Measurements from ENCODE around the gene CASP1. TPM values are rescaled to one million over a fixed set of nuclear protein-coding genes. Genes with fewer than 3 reads are reported as not detected.
A peak's percentile ranks its signal among the peaks of the same experiment; 100 is the strongest.

CASP1 gene
- total RNA-seq, 1 experiment from 2014 or later: not detected

DNA sequence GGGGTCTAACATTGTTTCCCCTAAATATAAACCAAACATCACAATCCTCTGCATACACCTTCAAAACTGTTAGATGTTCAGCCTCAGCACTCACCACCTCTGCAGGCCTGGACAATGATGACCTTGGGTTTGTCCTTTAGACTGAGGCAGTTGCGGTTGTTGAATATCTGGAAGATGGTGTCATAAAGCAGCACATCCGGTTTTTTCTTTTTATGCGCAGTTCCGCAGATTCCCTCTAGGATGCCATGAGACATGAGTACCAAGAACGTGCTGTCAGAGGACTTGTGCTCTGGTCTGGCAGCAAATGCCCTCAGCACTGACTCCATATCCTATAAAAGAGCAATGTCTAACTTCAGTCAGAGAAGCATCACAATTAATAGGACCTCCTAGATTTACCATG lies 34.8 kb downstream of the CASP1 start:
- Mint-ChIP-seq H3K4me1 (peaks cover 5% of the 10 kb centered on the region), H3K9me3 (peaks cover 24% of the 10 kb centered on the region), H3K4me3 (no peak overlapping the region), H3K27ac (no peak overlapping the region), H3K27me3 (ENCODE audit: low read depth) (no peaks in the 10 kb centered on the region), H3K36me3 (no peaks in the 10 kb centered on the region)
- no peak for TF ChIP-seq FOXP1 (CRISPR knock-in tag; IDR thresholded peaks at IDR 0.05; ENCODE audit: borderline replicate concordance)
- no peak for TF ChIP-seq SMAD4 (CRISPR knock-in tag; IDR thresholded peaks at IDR 0.05)
- TF ChIP-seq, protein P1, sequence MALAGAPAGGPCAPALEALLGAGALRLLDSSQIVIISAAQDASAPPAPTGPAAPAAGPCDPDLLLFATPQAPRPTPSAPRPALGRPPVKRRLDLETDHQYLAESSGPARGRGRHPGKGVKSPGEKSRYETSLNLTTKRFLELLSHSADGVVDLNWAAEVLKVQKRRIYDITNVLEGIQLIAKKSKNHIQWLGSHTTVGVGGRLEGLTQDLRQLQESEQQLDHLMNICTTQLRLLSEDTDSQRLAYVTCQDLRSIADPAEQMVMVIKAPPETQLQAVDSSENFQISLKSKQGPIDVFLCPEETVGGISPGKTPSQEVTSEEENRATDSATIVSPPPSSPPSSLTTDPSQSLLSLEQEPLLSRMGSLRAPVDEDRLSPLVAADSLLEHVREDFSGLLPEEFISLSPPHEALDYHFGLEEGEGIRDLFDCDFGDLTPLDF (CRISPR knock-in tag; IDR thresholded peaks at IDR 0.05): no peak
- TF ChIP-seq, protein P2, sequence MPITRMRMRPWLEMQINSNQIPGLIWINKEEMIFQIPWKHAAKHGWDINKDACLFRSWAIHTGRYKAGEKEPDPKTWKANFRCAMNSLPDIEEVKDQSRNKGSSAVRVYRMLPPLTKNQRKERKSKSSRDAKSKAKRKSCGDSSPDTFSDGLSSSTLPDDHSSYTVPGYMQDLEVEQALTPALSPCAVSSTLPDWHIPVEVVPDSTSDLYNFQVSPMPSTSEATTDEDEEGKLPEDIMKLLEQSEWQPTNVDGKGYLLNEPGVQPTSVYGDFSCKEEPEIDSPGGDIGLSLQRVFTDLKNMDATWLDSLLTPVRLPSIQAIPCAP (CRISPR knock-in tag; IDR thresholded peaks at IDR 0.05): no peak
- TF ChIP-seq, protein P3, sequence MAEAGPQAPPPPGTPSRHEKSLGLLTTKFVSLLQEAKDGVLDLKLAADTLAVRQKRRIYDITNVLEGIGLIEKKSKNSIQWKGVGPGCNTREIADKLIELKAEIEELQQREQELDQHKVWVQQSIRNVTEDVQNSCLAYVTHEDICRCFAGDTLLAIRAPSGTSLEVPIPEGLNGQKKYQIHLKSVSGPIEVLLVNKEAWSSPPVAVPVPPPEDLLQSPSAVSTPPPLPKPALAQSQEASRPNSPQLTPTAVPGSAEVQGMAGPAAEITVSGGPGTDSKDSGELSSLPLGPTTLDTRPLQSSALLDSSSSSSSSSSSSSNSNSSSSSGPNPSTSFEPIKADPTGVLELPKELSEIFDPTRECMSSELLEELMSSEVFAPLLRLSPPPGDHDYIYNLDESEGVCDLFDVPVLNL (CRISPR knock-in tag; IDR thresholded peaks at IDR 0.05; ENCODE audit: borderline replicate concordance, low read depth): no peak
- no peak for TF ChIP-seq ZNF423 (CRISPR knock-in tag; IDR thresholded peaks at IDR 0.05)
- TF ChIP-seq, protein P4, sequence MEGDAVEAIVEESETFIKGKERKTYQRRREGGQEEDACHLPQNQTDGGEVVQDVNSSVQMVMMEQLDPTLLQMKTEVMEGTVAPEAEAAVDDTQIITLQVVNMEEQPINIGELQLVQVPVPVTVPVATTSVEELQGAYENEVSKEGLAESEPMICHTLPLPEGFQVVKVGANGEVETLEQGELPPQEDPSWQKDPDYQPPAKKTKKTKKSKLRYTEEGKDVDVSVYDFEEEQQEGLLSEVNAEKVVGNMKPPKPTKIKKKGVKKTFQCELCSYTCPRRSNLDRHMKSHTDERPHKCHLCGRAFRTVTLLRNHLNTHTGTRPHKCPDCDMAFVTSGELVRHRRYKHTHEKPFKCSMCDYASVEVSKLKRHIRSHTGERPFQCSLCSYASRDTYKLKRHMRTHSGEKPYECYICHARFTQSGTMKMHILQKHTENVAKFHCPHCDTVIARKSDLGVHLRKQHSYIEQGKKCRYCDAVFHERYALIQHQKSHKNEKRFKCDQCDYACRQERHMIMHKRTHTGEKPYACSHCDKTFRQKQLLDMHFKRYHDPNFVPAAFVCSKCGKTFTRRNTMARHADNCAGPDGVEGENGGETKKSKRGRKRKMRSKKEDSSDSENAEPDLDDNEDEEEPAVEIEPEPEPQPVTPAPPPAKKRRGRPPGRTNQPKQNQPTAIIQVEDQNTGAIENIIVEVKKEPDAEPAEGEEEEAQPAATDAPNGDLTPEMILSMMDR (IDR thresholded peaks at IDR 0.05): peak; percentile 33
- TF ChIP-seq, protein P5, sequence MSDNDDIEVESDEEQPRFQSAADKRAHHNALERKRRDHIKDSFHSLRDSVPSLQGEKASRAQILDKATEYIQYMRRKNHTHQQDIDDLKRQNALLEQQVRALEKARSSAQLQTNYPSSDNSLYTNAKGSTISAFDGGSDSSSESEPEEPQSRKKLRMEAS (CRISPR knock-in tag; IDR thresholded peaks at IDR 0.05): 0 out of 2 replicates have a peak, but pooled peaks have one; percentile 3
- no peak for TF ChIP-seq TCF7 (CRISPR knock-in tag; IDR thresholded peaks at IDR 0.05; ENCODE audit: low read depth)
- TF ChIP-seq, protein P6, sequence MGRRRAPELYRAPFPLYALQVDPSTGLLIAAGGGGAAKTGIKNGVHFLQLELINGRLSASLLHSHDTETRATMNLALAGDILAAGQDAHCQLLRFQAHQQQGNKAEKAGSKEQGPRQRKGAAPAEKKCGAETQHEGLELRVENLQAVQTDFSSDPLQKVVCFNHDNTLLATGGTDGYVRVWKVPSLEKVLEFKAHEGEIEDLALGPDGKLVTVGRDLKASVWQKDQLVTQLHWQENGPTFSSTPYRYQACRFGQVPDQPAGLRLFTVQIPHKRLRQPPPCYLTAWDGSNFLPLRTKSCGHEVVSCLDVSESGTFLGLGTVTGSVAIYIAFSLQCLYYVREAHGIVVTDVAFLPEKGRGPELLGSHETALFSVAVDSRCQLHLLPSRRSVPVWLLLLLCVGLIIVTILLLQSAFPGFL (CRISPR knock-in tag; IDR thresholded peaks at IDR 0.05; ENCODE audit: borderline replicate concordance): no peak
- TF ChIP-seq, protein P7, sequence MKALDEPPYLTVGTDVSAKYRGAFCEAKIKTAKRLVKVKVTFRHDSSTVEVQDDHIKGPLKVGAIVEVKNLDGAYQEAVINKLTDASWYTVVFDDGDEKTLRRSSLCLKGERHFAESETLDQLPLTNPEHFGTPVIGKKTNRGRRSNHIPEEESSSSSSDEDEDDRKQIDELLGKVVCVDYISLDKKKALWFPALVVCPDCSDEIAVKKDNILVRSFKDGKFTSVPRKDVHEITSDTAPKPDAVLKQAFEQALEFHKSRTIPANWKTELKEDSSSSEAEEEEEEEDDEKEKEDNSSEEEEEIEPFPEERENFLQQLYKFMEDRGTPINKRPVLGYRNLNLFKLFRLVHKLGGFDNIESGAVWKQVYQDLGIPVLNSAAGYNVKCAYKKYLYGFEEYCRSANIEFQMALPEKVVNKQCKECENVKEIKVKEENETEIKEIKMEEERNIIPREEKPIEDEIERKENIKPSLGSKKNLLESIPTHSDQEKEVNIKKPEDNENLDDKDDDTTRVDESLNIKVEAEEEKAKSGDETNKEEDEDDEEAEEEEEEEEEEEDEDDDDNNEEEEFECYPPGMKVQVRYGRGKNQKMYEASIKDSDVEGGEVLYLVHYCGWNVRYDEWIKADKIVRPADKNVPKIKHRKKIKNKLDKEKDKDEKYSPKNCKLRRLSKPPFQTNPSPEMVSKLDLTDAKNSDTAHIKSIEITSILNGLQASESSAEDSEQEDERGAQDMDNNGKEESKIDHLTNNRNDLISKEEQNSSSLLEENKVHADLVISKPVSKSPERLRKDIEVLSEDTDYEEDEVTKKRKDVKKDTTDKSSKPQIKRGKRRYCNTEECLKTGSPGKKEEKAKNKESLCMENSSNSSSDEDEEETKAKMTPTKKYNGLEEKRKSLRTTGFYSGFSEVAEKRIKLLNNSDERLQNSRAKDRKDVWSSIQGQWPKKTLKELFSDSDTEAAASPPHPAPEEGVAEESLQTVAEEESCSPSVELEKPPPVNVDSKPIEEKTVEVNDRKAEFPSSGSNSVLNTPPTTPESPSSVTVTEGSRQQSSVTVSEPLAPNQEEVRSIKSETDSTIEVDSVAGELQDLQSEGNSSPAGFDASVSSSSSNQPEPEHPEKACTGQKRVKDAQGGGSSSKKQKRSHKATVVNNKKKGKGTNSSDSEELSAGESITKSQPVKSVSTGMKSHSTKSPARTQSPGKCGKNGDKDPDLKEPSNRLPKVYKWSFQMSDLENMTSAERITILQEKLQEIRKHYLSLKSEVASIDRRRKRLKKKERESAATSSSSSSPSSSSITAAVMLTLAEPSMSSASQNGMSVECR (CRISPR knock-in tag; IDR thresholded peaks at IDR 0.05; ENCODE audit: borderline replicate concordance): no peak
- TF ChIP-seq, protein P8, sequence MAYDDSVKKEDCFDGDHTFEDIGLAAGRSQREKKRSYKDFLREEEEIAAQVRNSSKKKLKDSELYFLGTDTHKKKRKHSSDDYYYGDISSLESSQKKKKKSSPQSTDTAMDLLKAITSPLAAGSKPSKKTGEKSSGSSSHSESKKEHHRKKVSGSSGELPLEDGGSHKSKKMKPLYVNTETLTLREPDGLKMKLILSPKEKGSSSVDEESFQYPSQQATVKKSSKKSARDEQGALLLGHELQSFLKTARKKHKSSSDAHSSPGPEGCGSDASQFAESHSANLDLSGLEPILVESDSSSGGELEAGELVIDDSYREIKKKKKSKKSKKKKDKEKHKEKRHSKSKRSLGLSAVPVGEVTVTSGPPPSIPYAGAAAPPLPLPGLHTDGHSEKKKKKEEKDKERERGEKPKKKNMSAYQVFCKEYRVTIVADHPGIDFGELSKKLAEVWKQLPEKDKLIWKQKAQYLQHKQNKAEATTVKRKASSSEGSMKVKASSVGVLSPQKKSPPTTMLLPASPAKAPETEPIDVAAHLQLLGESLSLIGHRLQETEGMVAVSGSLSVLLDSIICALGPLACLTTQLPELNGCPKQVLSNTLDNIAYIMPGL (CRISPR knock-in tag; IDR thresholded peaks at IDR 0.05): no peak
- ChIA-PET POLR2A (no interaction called here), CTCF (interaction anchor here (0.6 to 1.1 kb wide), 8 partner anchors 8 to 391 kb away, joined by 3 to 7 read pairs (median 3); partner anchors contain the start of gene CASP4)
- DNase-seq (ENCODE audit: low spot score) (peak; percentile 20), ATAC-seq (peak; percentile 60)
